Epithelial cell of esophagus (primary cell): ENCODE data around the gene LDB2.

Experiments
- DNase-seq: peaks from one replicate; pipeline ENCODE4 v3.0.0; 2010; ENCODE audit warnings: low read depth
- H3K4me3 ChIP-seq: 2 replicates; pipeline ENCODE4 v1.5.1; 2011; ENCODE audit warnings: mild to moderate bottlenecking, low read length, control low read depth
- TF ChIP-seq, protein P1 (sequence below): IDR thresholded peaks from 2 replicates; pipeline ENCODE4 v1.5.1; 2011; ENCODE audit warnings: low read depth, mild to moderate bottlenecking, low read length, control low read depth, inconsistent platforms; ENCODE audit not compliant: insufficient read depth; ENCODE audit errors: missing control alignments

LDB2 gene

DNA sequence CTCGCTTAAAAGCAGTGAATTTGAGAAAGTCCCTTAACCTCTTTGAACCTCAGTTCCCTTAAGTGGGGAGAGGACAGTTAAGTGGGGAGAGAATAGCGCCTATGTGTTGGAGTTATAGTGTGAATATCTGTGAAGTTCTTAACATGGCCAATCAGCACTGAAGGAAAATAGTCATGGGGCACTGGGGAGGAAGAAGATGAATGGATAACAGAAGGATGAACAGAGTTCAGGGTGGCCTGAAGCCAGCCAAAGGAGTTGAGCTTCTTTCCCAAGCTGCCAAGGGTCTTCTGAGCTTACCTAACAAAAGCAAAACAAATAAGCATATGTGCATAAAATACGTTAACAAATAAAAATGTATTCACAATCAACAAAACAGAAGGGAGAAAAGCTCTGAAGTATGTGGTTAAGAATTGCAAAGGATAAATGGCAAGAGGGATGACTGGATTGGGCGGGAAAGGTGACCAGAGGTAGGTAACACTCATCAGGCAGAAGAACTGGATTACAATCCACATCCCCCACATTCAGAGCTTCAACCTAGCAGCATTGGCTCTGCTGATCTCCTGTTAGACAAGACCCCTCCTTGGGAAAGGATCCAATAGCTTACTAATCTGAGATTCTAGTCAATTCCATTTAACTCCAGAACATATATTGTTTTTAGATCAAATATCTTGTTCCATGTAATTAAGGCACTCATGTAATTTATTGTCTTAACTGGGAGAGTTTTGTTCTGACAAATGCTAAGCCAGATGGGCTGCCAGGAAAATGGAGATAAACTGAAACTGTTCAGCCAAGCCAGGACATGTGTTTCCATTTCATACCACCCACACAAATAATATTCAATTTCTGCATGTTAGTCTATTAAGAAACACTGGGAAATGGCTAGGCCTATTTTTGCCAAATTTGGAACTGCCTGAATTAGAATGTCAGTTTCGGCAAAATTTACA lies 221.2 kb downstream of the LDB2 start:
- TF ChIP-seq, protein P1, sequence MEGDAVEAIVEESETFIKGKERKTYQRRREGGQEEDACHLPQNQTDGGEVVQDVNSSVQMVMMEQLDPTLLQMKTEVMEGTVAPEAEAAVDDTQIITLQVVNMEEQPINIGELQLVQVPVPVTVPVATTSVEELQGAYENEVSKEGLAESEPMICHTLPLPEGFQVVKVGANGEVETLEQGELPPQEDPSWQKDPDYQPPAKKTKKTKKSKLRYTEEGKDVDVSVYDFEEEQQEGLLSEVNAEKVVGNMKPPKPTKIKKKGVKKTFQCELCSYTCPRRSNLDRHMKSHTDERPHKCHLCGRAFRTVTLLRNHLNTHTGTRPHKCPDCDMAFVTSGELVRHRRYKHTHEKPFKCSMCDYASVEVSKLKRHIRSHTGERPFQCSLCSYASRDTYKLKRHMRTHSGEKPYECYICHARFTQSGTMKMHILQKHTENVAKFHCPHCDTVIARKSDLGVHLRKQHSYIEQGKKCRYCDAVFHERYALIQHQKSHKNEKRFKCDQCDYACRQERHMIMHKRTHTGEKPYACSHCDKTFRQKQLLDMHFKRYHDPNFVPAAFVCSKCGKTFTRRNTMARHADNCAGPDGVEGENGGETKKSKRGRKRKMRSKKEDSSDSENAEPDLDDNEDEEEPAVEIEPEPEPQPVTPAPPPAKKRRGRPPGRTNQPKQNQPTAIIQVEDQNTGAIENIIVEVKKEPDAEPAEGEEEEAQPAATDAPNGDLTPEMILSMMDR: no peak
- no peak for DNase-seq
- no peak overlapping the region for H3K4me3 ChIP-seq

DNA sequence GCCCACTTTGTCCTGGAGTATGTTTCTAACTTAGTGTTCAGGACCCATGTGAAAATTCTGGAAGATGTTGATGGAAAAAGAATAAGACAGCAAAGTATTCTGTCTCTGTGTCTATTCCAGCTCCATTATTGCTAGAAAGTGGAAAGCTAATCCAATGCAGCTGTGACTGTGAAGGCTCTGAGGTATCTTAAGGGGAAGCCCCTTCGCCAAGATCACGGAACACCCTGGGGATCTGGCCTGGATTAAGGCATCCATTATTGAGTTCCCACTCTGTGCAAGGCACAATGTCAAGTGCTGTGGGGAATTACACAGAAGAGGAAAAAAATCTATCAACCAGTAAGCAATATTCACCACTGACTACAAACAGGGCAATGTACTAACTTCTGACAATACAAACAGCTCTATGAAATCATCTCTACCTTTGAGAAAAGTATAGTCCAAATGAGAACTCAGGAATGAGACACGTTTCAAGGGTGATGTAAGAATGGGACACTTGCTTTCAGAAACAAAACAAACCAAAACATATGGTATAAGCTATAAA lies 222.1 kb downstream of the LDB2 start:
- DNase-seq: no peak
- TF ChIP-seq, protein P1: no peak
- H3K4me3 ChIP-seq: no peak overlapping the region

DNA sequence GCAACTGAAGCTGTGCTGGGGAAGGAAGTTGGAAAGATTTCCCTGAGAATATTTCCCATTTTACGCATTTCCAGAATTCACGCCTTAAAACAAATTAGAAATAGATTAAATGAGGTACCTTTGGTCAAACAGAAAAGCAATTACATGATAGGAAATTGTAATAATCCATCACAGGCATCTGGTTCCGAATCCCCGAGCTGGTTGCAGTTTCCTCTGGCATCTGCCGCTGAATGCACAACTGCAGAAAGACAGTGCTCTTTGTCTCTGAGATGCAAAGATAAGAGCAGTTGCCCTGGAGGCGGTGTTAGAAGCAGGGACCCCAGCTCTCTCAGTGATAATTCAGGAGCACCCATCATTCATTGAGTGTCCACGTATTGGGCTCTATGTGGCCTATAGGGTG lies 224.4 kb downstream of the LDB2 start:
- H3K4me3 ChIP-seq: no peak overlapping the region
- no peak for DNase-seq
- TF ChIP-seq, protein P1: no peak

DNA sequence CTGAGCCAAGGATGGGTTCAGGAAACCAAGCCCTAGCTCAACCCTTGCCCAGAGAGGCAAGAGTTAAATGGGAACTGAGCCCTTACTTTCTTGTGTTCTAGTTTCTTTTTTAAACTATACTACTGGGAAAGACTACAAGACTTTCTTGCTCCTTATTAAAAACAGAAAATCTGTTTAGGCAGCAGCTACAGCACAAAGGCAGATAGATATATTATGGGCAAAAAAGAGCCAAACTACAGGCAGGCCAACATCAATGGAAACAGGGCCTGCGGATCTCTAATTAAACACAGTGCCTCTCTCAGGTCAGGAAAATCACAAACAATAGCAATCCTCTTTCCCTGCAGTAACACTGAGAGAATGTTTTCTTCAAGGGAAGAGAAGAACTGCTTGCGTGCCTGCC lies 226.0 kb downstream of the LDB2 start:
- TF ChIP-seq, protein P1: no peak
- DNase-seq: no peak
- H3K4me3 ChIP-seq: no peak overlapping the region

DNA sequence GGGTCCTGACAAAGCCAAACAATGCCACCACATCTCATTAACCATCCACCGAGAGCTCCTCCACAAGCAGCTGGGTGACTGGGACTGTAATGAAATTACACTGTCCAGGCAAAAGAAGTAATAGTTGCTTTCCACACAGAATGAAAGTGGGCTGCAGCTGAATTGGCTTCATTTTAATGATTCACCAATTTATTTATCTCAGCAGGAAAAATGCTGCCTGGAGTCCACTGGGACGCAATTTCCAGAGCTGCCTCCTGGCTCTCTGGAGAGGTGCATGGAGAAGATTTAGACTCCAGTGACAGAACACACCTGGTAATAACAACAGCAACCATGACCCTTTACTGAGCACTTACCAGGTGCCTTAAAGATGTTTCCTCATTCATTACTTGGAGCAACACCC lies 226.7 kb downstream of the LDB2 start:
- no peak for DNase-seq

DNA sequence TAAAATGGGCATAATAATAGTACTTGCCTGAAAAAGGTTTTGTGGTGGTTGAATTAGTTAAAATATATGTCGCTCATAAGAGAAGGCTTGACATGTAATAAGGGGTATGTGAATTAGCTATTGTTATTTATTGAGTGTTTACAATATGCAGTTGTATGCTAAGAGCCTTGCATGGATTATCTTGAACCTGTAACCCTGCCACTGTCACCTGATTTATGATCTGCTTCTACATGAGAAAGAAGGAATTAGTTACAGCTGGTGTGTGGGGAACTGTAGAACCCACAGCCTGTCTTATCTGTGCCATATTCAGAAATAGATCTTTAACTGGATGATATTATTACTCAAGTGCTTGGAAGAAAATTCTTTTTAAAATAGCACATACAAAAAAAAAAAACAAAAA lies 227.7 kb downstream of the LDB2 start:
- no peak overlapping the region for H3K4me3 ChIP-seq
- TF ChIP-seq, protein P1: no peak
- no peak for DNase-seq

More for the DNA sequence above, 226.7 kb downstream of the LDB2 start:
- no peak overlapping the region for H3K4me3 ChIP-seq
- TF ChIP-seq, protein P1: no peak

DNA sequence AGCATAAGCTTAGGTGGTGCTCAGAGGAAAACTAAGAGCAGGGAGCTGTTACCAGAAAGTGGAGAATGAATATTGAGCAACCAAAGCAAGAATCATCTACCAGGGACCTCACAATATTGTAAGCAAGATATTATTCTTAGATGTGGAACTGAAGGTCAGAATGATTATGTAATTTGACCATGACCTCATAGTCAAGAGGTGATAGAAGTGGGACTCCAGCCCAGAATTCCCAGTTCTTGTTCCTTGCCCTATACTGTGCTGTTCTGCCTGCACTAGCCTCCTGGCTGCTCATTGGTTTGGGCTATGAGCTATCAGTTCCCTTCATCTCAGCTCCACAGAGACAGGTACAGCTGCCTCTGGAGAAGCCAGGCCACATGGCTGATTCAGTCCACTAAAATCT lies 229.4 kb downstream of the LDB2 start:
- TF ChIP-seq, protein P1: no peak
- no peak for DNase-seq
- no peak overlapping the region for H3K4me3 ChIP-seq
